Ishikawa (cell line): ENCODE data around the gene NUAK2.

Experiments used
- CEBPB ChIP-seq: IDR thresholded peaks from 2 replicates; pipeline ENCODE4 v1.6.1; 2012
- CREB1 ChIP-seq: IDR thresholded peaks from 2 replicates; pipeline ENCODE4 v1.6.1; 2012; ENCODE audit warnings: low read depth
- EGR1 ChIP-seq: IDR thresholded peaks from 2 replicates; pipeline ENCODE4 v1.6.1; 2012
- EP300 ChIP-seq: IDR thresholded peaks from 2 replicates; pipeline ENCODE4 v1.6.1; 2012; ENCODE audit warnings: borderline replicate concordance
- FOXM1 ChIP-seq: IDR thresholded peaks from 2 replicates; pipeline ENCODE4 v1.6.1; 2012; ENCODE audit warnings: low read depth, borderline replicate concordance
- MAX ChIP-seq: IDR thresholded peaks from 2 replicates; pipeline ENCODE4 v1.6.1; 2012
- NFIC ChIP-seq: IDR thresholded peaks from 2 replicates; pipeline ENCODE4 v1.6.1; 2012
- RAD21 ChIP-seq: IDR thresholded peaks from 2 replicates; pipeline ENCODE4 v1.6.1; 2012; ENCODE audit warnings: low read depth
- REST ChIP-seq: IDR thresholded peaks from 2 replicates; pipeline ENCODE4 v1.6.1; 2012; ENCODE audit warnings: low read depth, mild to moderate bottlenecking
- TAF1 ChIP-seq: IDR thresholded peaks from 2 replicates; pipeline ENCODE4 v1.6.1; 2012; ENCODE audit warnings: low read depth, mild to moderate bottlenecking
- TCF12 ChIP-seq: IDR thresholded peaks from 2 replicates; pipeline ENCODE4 v1.6.1; 2012; ENCODE audit warnings: low read depth
- TEAD4 ChIP-seq: IDR thresholded peaks from 2 replicates; pipeline ENCODE4 v1.6.1; 2012
- USF1 ChIP-seq: IDR thresholded peaks from 2 replicates; pipeline ENCODE4 v1.6.1; 2012
- YY1 ChIP-seq: IDR thresholded peaks from 2 replicates; pipeline ENCODE4 v1.6.1; 2012; ENCODE audit warnings: low read depth
- ZBTB7A ChIP-seq: IDR thresholded peaks from 2 replicates; pipeline ENCODE4 v1.6.1; 2012; ENCODE audit warnings: low read depth

The NUAK2 gene

GRCh38 chr1:205321162-205321958 is at the start of gene NUAK2:
NUAK2 (minus strand) TSS chr1:205321745; CDS start chr1:205321628, 117 bp downstream.
- TF ChIP-seq YY1 (no peak), CREB1 (no peak), NFIC (no peak), MAX (peak; percentile 89), TCF12 (peak; percentile 51; the same call in 1 of the 2 replicates), EP300 (0 out of 2 replicates have a peak, but pooled peaks have one; percentile 25), ZBTB7A (peak; percentile 47; the same call in 1 of the 2 replicates), TAF1 (peak; percentile 89), EGR1 (no peak), TEAD4 (peak; percentile 52; the same call in 1 of the 2 replicates), REST (no peak), FOXM1 (no peak), RAD21 (no peak), USF1 (peak; percentile 91), CEBPB (no peak)

GRCh38 chr1:205370780-205371179 is 49.2 kb upstream of the NUAK2 start:
- no peak for TF ChIP-seq USF1
- TF ChIP-seq RAD21, result no peak
- no peak for TF ChIP-seq YY1
- TF ChIP-seq CREB1, result no peak
- TF ChIP-seq FOXM1, result no peak
- TF ChIP-seq CEBPB, result no peak
- TF ChIP-seq MAX, result no peak
- no peak for TF ChIP-seq TEAD4
- TF ChIP-seq EGR1, result no peak
- TF ChIP-seq TCF12, result no peak
- no peak for TF ChIP-seq REST
- no peak for TF ChIP-seq EP300
- TF ChIP-seq NFIC, result no peak

GRCh38 chr1:205369701-205370123 is 48.2 kb upstream of the NUAK2 start:
- TF ChIP-seq REST, result no peak
- TF ChIP-seq EP300, result no peak
- TF ChIP-seq YY1, result no peak
- TF ChIP-seq USF1, result no peak
- TF ChIP-seq MAX, result no peak
- no peak for TF ChIP-seq CEBPB
- no peak for TF ChIP-seq EGR1
- no peak for TF ChIP-seq ZBTB7A
- no peak for TF ChIP-seq TAF1
- no peak for TF ChIP-seq CREB1
- no peak for TF ChIP-seq NFIC
- TF ChIP-seq TEAD4, result no peak
- TF ChIP-seq TCF12, result no peak
- no peak for TF ChIP-seq FOXM1

- TF ChIP-seq YY1 (no peak), FOXM1 (no peak), EP300 (no peak), TEAD4 (no peak), NFIC (no peak), RAD21 (no peak), MAX (no peak), ZBTB7A (no peak), CREB1 (no peak), EGR1 (no peak), TCF12 (no peak), USF1 (no peak), TAF1 (no peak), REST (no peak), CEBPB (no peak)
These were observed 46.9 kb upstream of the NUAK2 start for GRCh38 chr1:205368478-205368877.
